Activated CD8-positive, alpha-beta T cell treated with anti-CD3 and anti-CD28 coated beads for 36 hours (primary cell): ENCODE results near the gene KRTAP10-8. TPM values are rescaled to one million over a fixed set of nuclear protein-coding genes. Genes with fewer than 3 reads are reported as not detected.
"Not testable (repeated sequence)": the region's sequence is repeated elsewhere in the genome, so short reads cannot be mapped to it uniquely, and the experiment has no call there.

ENCODE experiments used
- ATAC-seq: fragments of 200-7000 bp; cut with Tn5 transposase; one replicate; pipeline ENCODE4 v1.10.0; 2021; ENCODE audit warnings: mild to moderate bottlenecking, moderate library complexity
- CTCF ChIA-PET: fragments of 350-600 bp; sonication (Branson Sonifier 250); formaldehyde crosslinking; loops from one replicate; lab custom pipeline; 2021; ENCODE audit warnings: antibody characterized with exemption; lab: Charles Lee
- POLR2A ChIA-PET: fragments of 350-600 bp; sonication (Branson Sonifier 250); formaldehyde crosslinking; loops from one replicate; lab custom pipeline; 2021; ENCODE audit warnings: antibody characterized with exemption; lab: Charles Lee
- DNase-seq: peaks from one replicate; pipeline ENCODE4 v3.0.0-alpha.2; 2020
- H3K27ac Mint-ChIP-seq: one replicate; pipeline ENCODE4 v1.8.0; 2021; ENCODE audit warnings: mild to moderate bottlenecking, mixed read lengths
- H3K27me3 Mint-ChIP-seq: one replicate; pipeline ENCODE4 v1.8.0; 2021; ENCODE audit warnings: mixed read lengths
- H3K36me3 Mint-ChIP-seq: one replicate; pipeline ENCODE4 v1.8.0; 2021; ENCODE audit warnings: low read depth, mixed read lengths
- H3K4me1 Mint-ChIP-seq: one replicate; pipeline ENCODE4 v1.8.0; 2021; ENCODE audit warnings: low read depth, mixed read lengths
- H3K4me3 Mint-ChIP-seq: one replicate; pipeline ENCODE4 v1.8.0; 2021; ENCODE audit warnings: mild to moderate bottlenecking, moderate library complexity, mixed read lengths
- H3K9me3 Mint-ChIP-seq: one replicate; pipeline ENCODE4 v1.8.0; 2021; ENCODE audit warnings: mixed read lengths
- CTCF ChIP-seq: fragments of 200-600 bp; IDR thresholded peaks from one replicate; pipeline ENCODE4 v1.8.0; 2022; ENCODE audit warnings: antibody characterized with exemption, mild to moderate bottlenecking
- intact Hi-C: fragments of 100-400 bp; cut with micrococcal nuclease; formaldehyde crosslinking; loops from one replicate; pipeline ENCODE4 v1.10.0; 2022
- total RNA-seq, 2 experiments: library from RNA; stranded (reverse); gene quantifications; one replicate each; pipeline ENCODE4 v1.2.3, GENCODE V29; 2021

Gene KRTAP10-8
- total RNA-seq, 2 experiments from 2014 or later, result not detected

DNA sequence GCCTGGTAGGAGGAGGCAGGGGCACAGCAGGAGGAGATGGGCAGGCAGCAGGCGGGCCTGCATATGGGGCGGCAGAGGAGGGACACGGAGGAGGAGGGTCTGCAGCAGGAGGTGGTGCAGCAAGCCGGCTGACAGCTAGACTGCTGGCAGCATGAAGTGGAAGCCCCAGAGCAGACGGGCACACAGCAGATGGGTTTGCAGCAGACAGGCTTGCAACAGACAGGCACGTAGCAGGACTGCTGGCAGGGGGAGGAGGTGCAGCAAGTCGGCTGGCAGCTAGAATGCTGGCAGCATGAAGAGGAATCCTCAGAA lies 32.1 kb upstream of the KRTAP10-8 start:
- Mint-ChIP-seq H3K9me3 (peaks cover 25% of the 10 kb centered on the region), H3K27me3 (peaks cover 2% of the 10 kb centered on the region), H3K36me3 (peaks cover 9% of the 10 kb centered on the region), H3K27ac (no peak overlapping the region), H3K4me3 (no peak overlapping the region), H3K4me1 (peaks cover 6% of the 10 kb centered on the region)
- ChIA-PET CTCF (no interaction called here), POLR2A (no interaction called here)
- TF ChIP-seq CTCF, result no peak
- ATAC-seq (no peak), DNase-seq (no peak)
- intact Hi-C loops, result no loop called here

- H3K36me3 Mint-ChIP-seq, DNase-seq, POLR2A ChIA-PET, H3K4me3 Mint-ChIP-seq, intact Hi-C loops, H3K4me1 Mint-ChIP-seq, H3K27me3 Mint-ChIP-seq, H3K27ac Mint-ChIP-seq, ATAC-seq: not testable (repeated sequence)
- H3K9me3 Mint-ChIP-seq, result peaks cover 25% of the 10 kb centered on the region
- CTCF ChIA-PET, result interaction anchor here (1.5 kb wide), 1 partner anchor 162 kb away, joined by 5 read pairs; no protein-coding TSS in a partner anchor
These were observed 31.6 kb upstream of the KRTAP10-8 start, which contains the start of gene KRTAP10-5 for GRCh38 chr21:44580231-44580821. KRTAP10-5 (minus strand) TSS chr21:44580604; CDS start chr21:44580578, 26 bp downstream.

DNA sequence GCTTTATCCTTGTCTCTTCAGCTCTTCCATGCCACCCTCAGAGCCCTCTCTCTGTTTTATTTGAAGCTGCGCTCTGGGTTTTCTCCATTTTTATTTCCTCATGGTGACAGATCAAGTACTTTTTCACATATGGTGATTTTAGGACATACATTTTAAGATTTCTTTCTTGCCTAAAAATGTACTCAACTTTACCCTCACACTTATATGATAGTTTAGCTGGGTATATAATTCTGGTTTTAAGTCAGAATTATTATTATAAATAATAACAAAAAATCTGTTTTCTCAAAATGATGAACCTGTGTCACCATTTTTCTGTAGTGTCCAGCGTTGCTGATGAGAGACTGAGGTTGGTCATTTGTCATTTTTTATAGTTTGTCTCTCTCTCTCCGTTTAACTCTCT lies 30.7 kb upstream of the KRTAP10-8 start:
- no peak for TF ChIP-seq CTCF
- Mint-ChIP-seq H3K4me3 (no peak overlapping the region), H3K36me3 (peaks cover 9% of the 10 kb centered on the region), H3K4me1 (peaks cover 6% of the 10 kb centered on the region), H3K9me3 (peaks cover 25% of the 10 kb centered on the region), H3K27ac (no peak overlapping the region), H3K27me3 (no peaks in the 10 kb centered on the region)
- CTCF ChIA-PET, result interaction anchor here (1.5 kb wide), 1 partner anchor 161 kb away, joined by 5 read pairs; no protein-coding TSS in a partner anchor
- intact Hi-C loops, result no loop called here
- POLR2A ChIA-PET, result interaction anchor here (1.3 kb wide), 1 partner anchor 13 kb away, joined by 4 read pairs; no protein-coding TSS in a partner anchor
- DNase-seq, result no peak
- no peak for ATAC-seq

DNA sequence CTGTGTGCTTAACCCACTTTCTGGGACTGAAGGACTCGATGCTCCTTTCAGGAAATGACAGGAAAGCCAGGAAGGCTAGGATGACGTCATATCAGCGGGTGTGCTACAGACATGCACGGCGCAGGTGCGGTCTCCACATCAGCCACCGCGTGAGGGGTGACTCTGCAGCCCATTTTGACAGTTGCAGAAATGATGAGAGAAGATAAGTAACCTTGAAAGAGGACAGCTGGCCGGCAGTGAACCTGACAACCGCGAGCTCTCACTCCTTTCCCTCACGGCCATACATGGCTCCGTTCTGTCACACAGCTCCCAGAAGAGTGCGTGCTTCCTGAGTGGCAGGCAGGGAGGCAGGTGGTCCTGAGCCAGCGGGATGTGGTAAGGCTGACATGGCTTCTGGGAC lies 29.8 kb upstream of the KRTAP10-8 start:
- DNase-seq (no peak), ATAC-seq (no peak)
- peaks cover 6% of the 10 kb centered on the region for H3K4me1 Mint-ChIP-seq
- H3K27ac Mint-ChIP-seq, result no peak overlapping the region
- H3K36me3 Mint-ChIP-seq, result peaks cover 4% of the 10 kb centered on the region
- intact Hi-C loops, result no loop called here
- peaks cover 5% of the 10 kb centered on the region for H3K27me3 Mint-ChIP-seq
- H3K9me3 Mint-ChIP-seq, result peaks cover 19% of the 10 kb centered on the region
- ChIA-PET POLR2A (interaction anchor here (1.3 kb wide), 1 partner anchor 14 kb away, joined by 4 read pairs; no protein-coding TSS in a partner anchor), CTCF (interaction anchor here (1.5 kb wide), 1 partner anchor 160 kb away, joined by 5 read pairs; no protein-coding TSS in a partner anchor)
- no peak overlapping the region for H3K4me3 Mint-ChIP-seq
- no peak for TF ChIP-seq CTCF

DNA sequence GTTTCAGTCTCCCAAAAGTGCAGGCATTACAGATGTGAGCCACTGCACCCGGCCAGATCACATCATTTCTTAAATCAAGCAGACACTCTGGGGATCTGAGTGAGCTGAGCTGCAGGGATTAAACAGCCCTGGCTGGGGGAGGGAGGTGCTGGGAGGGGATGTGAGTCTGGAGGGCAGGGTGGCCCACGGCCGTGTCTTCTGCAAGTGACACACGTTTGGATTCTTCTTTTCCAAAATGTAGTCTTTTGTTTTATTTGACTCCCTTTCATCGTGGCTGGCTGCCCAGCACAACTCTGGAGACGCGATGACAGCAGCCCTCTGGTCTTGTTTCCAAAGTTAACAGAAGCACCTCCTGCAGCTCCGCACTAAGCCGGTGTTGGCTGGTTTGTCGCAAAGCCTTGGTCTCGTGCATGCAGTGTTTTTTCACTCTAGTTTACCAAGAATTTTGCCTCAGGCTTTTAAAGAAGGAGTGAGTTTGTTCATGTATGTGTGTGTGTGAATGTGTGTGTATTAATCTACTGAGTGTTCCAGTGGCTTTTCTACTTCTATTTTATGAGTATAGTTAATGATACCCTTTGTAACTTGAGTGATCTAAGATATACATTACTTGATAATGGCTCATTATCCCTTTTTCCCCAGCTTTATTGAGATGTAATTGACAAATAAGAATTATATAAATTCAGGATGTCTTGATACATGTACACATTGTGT lies 28.6 kb upstream of the KRTAP10-8 start:
- H3K36me3 Mint-ChIP-seq, result no peaks in the 10 kb centered on the region
- H3K4me1 Mint-ChIP-seq, result peaks cover 6% of the 10 kb centered on the region
- ChIA-PET CTCF (interaction anchor here (1.2 to 1.3 kb wide), 2 partner anchors 36 to 210 kb away, joined by 3 to 4 read pairs; no protein-coding TSS in a partner anchor), POLR2A (no interaction called here)
- H3K9me3 Mint-ChIP-seq, result peaks cover 12% of the 10 kb centered on the region
- intact Hi-C loops, result no loop called here
- peaks cover 5% of the 10 kb centered on the region for H3K27me3 Mint-ChIP-seq
- no peak overlapping the region for H3K4me3 Mint-ChIP-seq
- no peak for TF ChIP-seq CTCF
- H3K27ac Mint-ChIP-seq, result no peak overlapping the region
- ATAC-seq (no peak), DNase-seq (no peak)
